Gastrocnemius medialis (tissue), 4 donors: Measurements from ENCODE around the gene S100A9. TPM values are rescaled to one million over a fixed set of nuclear protein-coding genes. Genes with fewer than 3 reads are reported as not detected.

Experiments used
- ATAC-seq, 2 donors: fragments of 150-250 bp; one replicate each; pipeline ENCODE4 v1.9.1; 2016
- DNase-seq, 2 donors: peaks; one replicate each; pipeline ENCODE4 v3.0.0-alpha.2; 2019
- H3K27ac ChIP-seq, 4 donors: fragments of 200-600 bp; sonication (generic); 1 replicate in 1 of 4; 2 replicates in 3 of 4; pipeline ENCODE4 v1.5.1; 2016 to 2018; ENCODE audit warnings: mild to moderate bottlenecking in 2 of 4, moderate library complexity in 1 of 4
- H3K27me3 ChIP-seq, 3 donors: fragments of 200-600 bp; sonication (generic) in 2 of 3; 1 replicate in 1 of 3; 2 replicates in 2 of 3; pipeline versions ENCODE4 v1.5.1 to v1.6.0; 2016 to 2019; ENCODE audit warnings: mild to moderate bottlenecking in 1 of 3, moderate library complexity in 1 of 3
- H3K36me3 ChIP-seq, 2 donors: fragments of 200-600 bp; sonication (generic) in 1 of 2; one replicate each; pipeline ENCODE4 v1.5.1; 2017 to 2018
- H3K4me1 ChIP-seq, 2 donors: fragments of 200-600 bp; sonication (generic) in 1 of 2; one replicate each; pipeline ENCODE4 v1.5.1; 2016 to 2017; ENCODE audit warnings: mild to moderate bottlenecking in 2 of 2
- H3K4me3 ChIP-seq, 4 donors: fragments of 200-600 bp; sonication (generic) in 3 of 4; 1 replicate in 1 of 4; 2 replicates in 3 of 4; pipeline ENCODE4 v1.5.1; 2016 to 2019; ENCODE audit warnings: mild to moderate bottlenecking in 2 of 4
- H3K9me3 ChIP-seq, 3 donors: fragments of 200-600 bp; sonication (generic) in 2 of 3; 1 replicate in 1 of 3; 2 replicates in 2 of 3; pipeline ENCODE4 v1.5.1; 2016 to 2019
- POLR2A ChIP-seq, 2 donors: fragments of 450-650 bp; IDR thresholded peaks; one replicate each; pipeline ENCODE4 v1.6.1; 2017; ENCODE audit warnings: antibody characterized with exemption in 2 of 2, mild to moderate bottlenecking in 2 of 2, moderate library complexity in 2 of 2
- in situ Hi-C, 4 donors: fragments of 200-750 bp; cut with MboI; loops; one replicate each; pipeline versions ENCODE4 v1.15.0 to v1.8.0; 2017; ENCODE audit warnings: low sequenced_read_pairs in 4 of 4
- intact Hi-C: fragments of 100-400 bp; cut with DNase I; formaldehyde crosslinking; loops from one replicate; pipeline ENCODE4 v1.15.1; 2023; ENCODE audit warnings: low total_unique reads
- total RNA-seq, 4 donors: library from RNA; depleted of rRNA; stranded (reverse); fragments of >200 nt; gene quantifications; one replicate each; pipeline versions ENCODE4 v1.1.0 to v1.2.3, GENCODE V29; 2016
- TF ChIP-seq, protein P1 (sequence below), 5 experiments: fragments of 450-650 bp in 3 of 5; fragments of 200-600 bp in 2 of 5; sonication (generic) in 2 of 5; IDR thresholded peaks in 4 of 5; conservative IDR thresholded peaks in 1 of 5; 1 replicate in 4 of 5; 2 replicates in 1 of 5; pipeline ENCODE4 v1.5.1; 2016 to 2019; ENCODE audit warnings: antibody characterized with exemption in 5 of 5, mild to moderate bottlenecking in 3 of 5, moderate library complexity in 3 of 5

Gene S100A9
- total RNA-seq, 4 donors from 2014 or later, result 57.4 to 205 (median 87.1) TPM

DNA sequence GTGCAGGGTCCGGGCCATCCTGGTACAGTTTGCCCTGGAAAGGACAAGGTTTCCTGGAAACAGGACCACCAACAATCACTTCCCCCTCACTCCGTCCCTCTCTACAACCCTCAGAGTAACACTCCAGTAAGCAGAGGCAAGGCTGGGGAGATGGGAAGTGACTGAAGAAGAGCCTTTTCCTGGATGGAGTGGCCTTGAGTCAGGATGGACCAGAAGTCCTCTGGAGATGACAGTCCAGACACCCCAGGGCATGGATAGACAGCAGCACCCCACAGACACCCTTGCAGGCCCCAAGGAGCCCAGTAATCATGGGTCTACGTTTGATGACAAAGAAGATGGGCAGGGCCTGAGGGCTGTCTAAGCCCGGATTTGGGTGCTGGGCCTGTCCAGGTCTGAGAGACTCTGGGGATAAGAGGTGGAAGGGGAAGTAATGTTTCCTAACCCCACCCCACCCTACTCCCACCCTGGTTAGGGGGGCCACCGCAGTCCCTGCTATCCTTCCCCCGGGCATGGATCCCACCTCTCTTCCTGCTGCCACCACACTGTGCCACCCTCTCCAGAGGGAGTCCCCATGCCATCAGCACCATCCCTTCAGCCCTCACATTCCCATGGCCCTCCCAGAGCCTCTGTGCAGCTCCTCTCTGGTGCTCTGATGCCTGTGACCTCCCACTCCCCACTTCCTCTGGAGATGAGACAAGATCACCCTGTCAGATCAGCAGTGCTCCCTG is 40.4 kb downstream of the S100A9 start:
- Histone ChIP-seq H3K36me3 (no peaks in the 10 kb centered on the region), H3K4me1 (peaks cover 0 to 16% of the 10 kb centered on the region in 2 donors), H3K4me3 (no peak overlapping the region), H3K27ac (no peak overlapping the region), H3K27me3 (no peaks in the 10 kb centered on the region), H3K9me3 (no peaks in the 10 kb centered on the region)
- intact Hi-C loops (no loop called here), in situ Hi-C loops (no loop called here)
- TF ChIP-seq, protein P1, sequence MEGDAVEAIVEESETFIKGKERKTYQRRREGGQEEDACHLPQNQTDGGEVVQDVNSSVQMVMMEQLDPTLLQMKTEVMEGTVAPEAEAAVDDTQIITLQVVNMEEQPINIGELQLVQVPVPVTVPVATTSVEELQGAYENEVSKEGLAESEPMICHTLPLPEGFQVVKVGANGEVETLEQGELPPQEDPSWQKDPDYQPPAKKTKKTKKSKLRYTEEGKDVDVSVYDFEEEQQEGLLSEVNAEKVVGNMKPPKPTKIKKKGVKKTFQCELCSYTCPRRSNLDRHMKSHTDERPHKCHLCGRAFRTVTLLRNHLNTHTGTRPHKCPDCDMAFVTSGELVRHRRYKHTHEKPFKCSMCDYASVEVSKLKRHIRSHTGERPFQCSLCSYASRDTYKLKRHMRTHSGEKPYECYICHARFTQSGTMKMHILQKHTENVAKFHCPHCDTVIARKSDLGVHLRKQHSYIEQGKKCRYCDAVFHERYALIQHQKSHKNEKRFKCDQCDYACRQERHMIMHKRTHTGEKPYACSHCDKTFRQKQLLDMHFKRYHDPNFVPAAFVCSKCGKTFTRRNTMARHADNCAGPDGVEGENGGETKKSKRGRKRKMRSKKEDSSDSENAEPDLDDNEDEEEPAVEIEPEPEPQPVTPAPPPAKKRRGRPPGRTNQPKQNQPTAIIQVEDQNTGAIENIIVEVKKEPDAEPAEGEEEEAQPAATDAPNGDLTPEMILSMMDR (IDR thresholded peaks at IDR 0.05 in 4 of 5, conservative IDR thresholded peaks at IDR 0.05 in 1 of 5), result no peak
- TF ChIP-seq POLR2A (IDR thresholded peaks at IDR 0.05), result no peak
- no peak for ATAC-seq
- no peak for DNase-seq

DNA sequence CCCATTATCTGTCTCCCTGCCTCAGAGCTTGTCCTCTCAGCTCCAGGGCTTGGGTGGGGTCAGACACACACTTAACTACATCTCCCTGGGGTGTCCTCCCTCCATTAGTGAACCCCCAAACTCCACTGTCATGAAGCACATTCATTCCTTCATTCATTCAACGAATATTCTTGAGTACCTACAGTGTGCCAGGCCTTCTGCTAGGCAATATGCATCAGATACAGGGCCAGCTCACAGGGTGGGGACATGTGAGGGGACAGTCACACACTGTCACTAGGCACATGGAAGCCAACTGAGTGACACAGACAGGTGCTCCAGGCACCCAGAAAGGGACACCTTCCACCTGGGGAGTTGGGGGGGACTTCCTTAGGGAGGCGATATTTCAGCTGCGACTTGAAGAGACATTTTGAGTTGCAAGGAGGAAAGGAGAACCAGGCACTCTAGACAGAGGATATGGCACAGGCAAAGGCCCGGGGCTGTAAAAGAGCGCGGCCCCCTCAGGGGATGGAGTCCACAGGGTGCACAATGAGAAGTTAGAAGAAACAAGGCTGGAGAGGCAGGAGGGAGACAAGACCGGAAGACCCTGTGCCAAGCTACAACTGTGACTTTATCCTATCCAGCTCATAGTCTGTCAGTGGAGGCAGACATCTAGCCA is 41.9 kb downstream of the S100A9 start:
- H3K27ac ChIP-seq, result no peak overlapping the region
- in situ Hi-C loops, result no loop called here
- H3K4me1 ChIP-seq, result peaks cover 0 to 13% of the 10 kb centered on the region in 2 donors
- no peak overlapping the region for H3K4me3 ChIP-seq
- intact Hi-C loops, result no loop called here
- H3K36me3 ChIP-seq, result no peaks in the 10 kb centered on the region
- H3K9me3 ChIP-seq, result no peaks in the 10 kb centered on the region
- no peak for DNase-seq
- no peak for ATAC-seq
- no peaks in the 10 kb centered on the region for H3K27me3 ChIP-seq
- no peak for TF ChIP-seq POLR2A (IDR thresholded peaks at IDR 0.05)
- TF ChIP-seq, protein P1 (IDR thresholded peaks at IDR 0.05 in 4 of 5, conservative IDR thresholded peaks at IDR 0.05 in 1 of 5), result no peak

DNA sequence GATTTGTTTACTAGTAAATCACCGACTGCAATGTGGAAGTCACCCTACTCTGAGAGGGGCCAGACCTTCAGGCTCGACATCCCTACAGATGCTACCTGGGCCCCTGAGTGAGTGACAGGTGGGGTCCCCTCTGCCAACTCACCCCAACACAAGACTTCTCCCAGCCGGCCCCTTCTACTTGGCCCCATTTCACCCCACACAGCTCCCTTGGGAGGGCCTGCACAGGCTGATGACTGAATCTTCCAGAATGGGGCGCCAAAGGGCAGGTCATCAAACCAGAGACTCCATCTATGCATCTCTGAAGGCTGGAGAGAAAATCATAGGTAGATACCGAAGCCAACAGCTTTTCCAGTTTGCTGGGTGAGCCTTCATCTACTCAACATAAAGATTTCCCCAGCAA is 42.6 kb downstream of the S100A9 start:
- Histone ChIP-seq H3K4me3 (no peak overlapping the region), H3K4me1 (peaks cover 0 to 7% of the 10 kb centered on the region in 2 donors), H3K27ac (no peak overlapping the region), H3K9me3 (no peaks in the 10 kb centered on the region), H3K27me3 (no peaks in the 10 kb centered on the region), H3K36me3 (no peaks in the 10 kb centered on the region)
- TF ChIP-seq, protein P1 (IDR thresholded peaks at IDR 0.05 in 4 of 5, conservative IDR thresholded peaks at IDR 0.05 in 1 of 5), result no peak
- no peak for TF ChIP-seq POLR2A (IDR thresholded peaks at IDR 0.05)
- in situ Hi-C loops, result no loop called here
- DNase-seq (no peak), ATAC-seq (no peak)
- intact Hi-C loops, result no loop called here

DNA sequence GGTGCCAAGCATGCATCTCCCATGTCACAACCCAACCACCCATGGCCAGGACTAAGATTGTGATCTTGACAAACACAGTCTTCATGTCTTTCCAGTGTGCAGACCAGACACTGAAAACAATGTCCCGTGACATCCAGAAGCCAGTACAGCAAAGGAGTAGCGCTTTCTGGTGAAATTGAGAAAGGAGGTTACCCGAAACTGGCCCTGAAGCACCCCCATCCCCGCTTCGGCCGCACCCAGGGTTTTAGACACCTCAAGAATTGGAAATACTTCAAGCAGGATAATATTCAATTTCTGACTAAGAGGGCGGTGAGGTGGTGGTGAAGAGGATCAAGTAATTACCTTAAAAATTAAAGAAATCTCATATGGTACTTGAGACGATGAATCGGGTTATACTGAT is 43.8 kb downstream of the S100A9 start:
- ATAC-seq (no peak), DNase-seq (no peak)
- no peak for TF ChIP-seq POLR2A (IDR thresholded peaks at IDR 0.05)
- TF ChIP-seq, protein P1 (IDR thresholded peaks at IDR 0.05 in 4 of 5, conservative IDR thresholded peaks at IDR 0.05 in 1 of 5), result no peak
- in situ Hi-C loops, result no loop called here
- H3K27ac ChIP-seq, result no peak overlapping the region
- no peak overlapping the region for H3K4me3 ChIP-seq
- H3K36me3 ChIP-seq, result no peaks in the 10 kb centered on the region
- H3K27me3 ChIP-seq, result no peaks in the 10 kb centered on the region
- intact Hi-C loops, result no loop called here
- H3K4me1 ChIP-seq, result no peaks in the 10 kb centered on the region
- H3K9me3 ChIP-seq, result no peaks in the 10 kb centered on the region
